Testis (tissue), 3 donors: ENCODE measurements around the gene ADAMTS18. TPM values are rescaled to one million over a fixed set of nuclear protein-coding genes. Genes with fewer than 3 reads are reported as not detected.

Source experiments
- DNase-seq: peaks from one replicate; pipeline ENCODE4 v3.0.0-alpha.2; 2019
- H3K27ac ChIP-seq, 2 donors: fragments of 200-600 bp; sonication (generic); one replicate each; pipeline ENCODE4 v1.5.1; 2019
- H3K27me3 ChIP-seq: fragments of 200-600 bp; sonication (generic); one replicate; pipeline ENCODE4 v1.5.1; 2019
- H3K36me3 ChIP-seq: fragments of 200-600 bp; sonication (generic); one replicate; pipeline ENCODE4 v1.5.1; 2017; ENCODE audit warnings: low read depth; ENCODE audit errors: missing control alignments
- H3K4me1 ChIP-seq: fragments of 200-600 bp; sonication (generic); one replicate; pipeline ENCODE4 v1.5.1; 2019
- H3K4me3 ChIP-seq, 2 donors: fragments of 200-600 bp; sonication (generic); one replicate each; pipeline ENCODE4 v1.5.1; 2017 to 2019
- H3K9me3 ChIP-seq: fragments of 200-600 bp; sonication (generic); one replicate; pipeline ENCODE4 v1.5.1; 2017
- POLR2A ChIP-seq: fragments of 450-650 bp; IDR thresholded peaks from one replicate; pipeline ENCODE4 v1.6.1; 2017; ENCODE audit warnings: antibody characterized with exemption, mild to moderate bottlenecking, moderate library complexity
- whole genome bisulfite sequencing, 2 donors: methylation state at CpG; one replicate each; pipeline ENCODE4 v1.1.5; 2018; 5-methylcytosine and 5-hydroxymethylcytosine counted together
- intact Hi-C: fragments of 100-400 bp; cut with DNase I; formaldehyde crosslinking; loops from one replicate; pipeline ENCODE4 v1.15.1; 2023; ENCODE audit warnings: low total_unique reads
- polyA plus RNA-seq: library from polyadenylated mRNA; stranded (reverse); fragments of 350-450 nt; fragmentation: Illumina TruSeq; extraction: RNeasy Lipid Tissue Mini Kit (QIAGEN cat#74804); gene quantifications from one replicate; pipeline ENCODE4 v1.2.3, GENCODE V29; 2014; ENCODE audit warnings: low read depth, low replicate concordance; ENCODE audit not compliant: insufficient read depth
- total RNA-seq, 2 donors: library from RNA; depleted of rRNA; stranded (reverse); fragments of >200 nt; gene quantifications; one replicate each; pipeline ENCODE4 v1.2.3, GENCODE V29; 2016
- TF ChIP-seq, protein P1 (sequence below), 3 experiments: fragments of 450-650 bp in 2 of 3; fragments of 200-600 bp in 1 of 3; sonication (generic) in 1 of 3; IDR thresholded peaks; one replicate each; pipeline ENCODE4 v1.5.1; 2016 to 2019; ENCODE audit warnings: antibody characterized with exemption in 3 of 3, mild to moderate bottlenecking in 2 of 3, moderate library complexity in 1 of 3

Gene ADAMTS18
- total and polyA plus RNA-seq, 3 donors from 2014 or later: 0.65 to 3.4 (median 1.1) TPM

DNA sequence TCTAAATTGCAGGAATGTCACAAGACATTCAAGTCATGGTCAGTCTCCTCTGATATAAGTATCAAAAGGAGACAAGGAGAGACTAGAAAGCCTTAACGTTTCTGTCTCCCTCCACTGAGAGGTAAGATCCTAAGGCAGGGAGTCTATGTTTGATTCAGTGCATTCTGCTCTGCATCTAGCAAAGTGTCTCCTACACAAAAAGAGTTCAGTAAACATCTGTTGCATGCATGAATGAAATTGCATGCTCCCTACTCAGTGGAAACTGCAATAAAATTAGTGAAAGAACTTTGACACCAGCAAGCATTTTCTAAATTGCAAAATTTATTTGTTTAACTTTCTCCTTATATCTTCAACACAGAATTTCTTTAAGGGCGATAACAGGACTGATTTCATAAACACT, 111.1 kb downstream of the ADAMTS18 start:
- DNase-seq: no peak
- no peaks in the 10 kb centered on the region for H3K36me3 ChIP-seq
- no peaks in the 10 kb centered on the region for H3K9me3 ChIP-seq
- 40 to 51% methylated on average over 2 of the region's 2 CpGs for WGBS, 2 donors
- H3K27ac ChIP-seq: no peak overlapping the region
- H3K27me3 ChIP-seq: no peaks in the 10 kb centered on the region
- no peak for TF ChIP-seq POLR2A
- TF ChIP-seq, protein P1, sequence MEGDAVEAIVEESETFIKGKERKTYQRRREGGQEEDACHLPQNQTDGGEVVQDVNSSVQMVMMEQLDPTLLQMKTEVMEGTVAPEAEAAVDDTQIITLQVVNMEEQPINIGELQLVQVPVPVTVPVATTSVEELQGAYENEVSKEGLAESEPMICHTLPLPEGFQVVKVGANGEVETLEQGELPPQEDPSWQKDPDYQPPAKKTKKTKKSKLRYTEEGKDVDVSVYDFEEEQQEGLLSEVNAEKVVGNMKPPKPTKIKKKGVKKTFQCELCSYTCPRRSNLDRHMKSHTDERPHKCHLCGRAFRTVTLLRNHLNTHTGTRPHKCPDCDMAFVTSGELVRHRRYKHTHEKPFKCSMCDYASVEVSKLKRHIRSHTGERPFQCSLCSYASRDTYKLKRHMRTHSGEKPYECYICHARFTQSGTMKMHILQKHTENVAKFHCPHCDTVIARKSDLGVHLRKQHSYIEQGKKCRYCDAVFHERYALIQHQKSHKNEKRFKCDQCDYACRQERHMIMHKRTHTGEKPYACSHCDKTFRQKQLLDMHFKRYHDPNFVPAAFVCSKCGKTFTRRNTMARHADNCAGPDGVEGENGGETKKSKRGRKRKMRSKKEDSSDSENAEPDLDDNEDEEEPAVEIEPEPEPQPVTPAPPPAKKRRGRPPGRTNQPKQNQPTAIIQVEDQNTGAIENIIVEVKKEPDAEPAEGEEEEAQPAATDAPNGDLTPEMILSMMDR (IDR thresholded peaks at IDR 0.05): no peak
- intact Hi-C loops: no loop called here
- no peaks in the 10 kb centered on the region for H3K4me1 ChIP-seq
- no peak overlapping the region for H3K4me3 ChIP-seq

DNA sequence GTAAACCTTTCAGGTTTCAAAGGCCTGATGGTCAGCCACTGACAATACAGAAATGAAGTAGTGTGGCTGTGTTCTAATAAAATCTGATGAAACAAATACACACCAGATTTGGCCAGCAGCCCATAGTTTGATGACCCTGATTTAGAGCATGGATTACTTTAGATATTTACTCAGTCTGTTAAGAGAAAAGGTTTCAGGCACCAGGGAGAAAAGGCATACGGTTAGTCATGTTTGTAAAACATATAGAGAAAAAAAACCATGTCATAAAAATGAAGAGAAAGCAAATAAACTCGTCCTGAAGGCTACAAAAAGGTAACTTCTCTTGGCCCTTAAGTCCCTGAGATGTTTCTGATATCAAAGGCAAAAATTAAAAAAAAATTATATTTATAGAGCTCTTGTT, 112.1 kb downstream of the ADAMTS18 start:
- Histone ChIP-seq H3K9me3 (no peaks in the 10 kb centered on the region), H3K27ac (no peak overlapping the region), H3K4me1 (no peaks in the 10 kb centered on the region), H3K27me3 (no peaks in the 10 kb centered on the region), H3K4me3 (no peak overlapping the region), H3K36me3 (no peaks in the 10 kb centered on the region)
- TF ChIP-seq POLR2A: no peak
- TF ChIP-seq, protein P1 (IDR thresholded peaks at IDR 0.05): no peak
- 50 to 57% methylated on average over 2 of the region's 2 CpGs for WGBS, 2 donors
- no peak for DNase-seq
- intact Hi-C loops: no loop called here

DNA sequence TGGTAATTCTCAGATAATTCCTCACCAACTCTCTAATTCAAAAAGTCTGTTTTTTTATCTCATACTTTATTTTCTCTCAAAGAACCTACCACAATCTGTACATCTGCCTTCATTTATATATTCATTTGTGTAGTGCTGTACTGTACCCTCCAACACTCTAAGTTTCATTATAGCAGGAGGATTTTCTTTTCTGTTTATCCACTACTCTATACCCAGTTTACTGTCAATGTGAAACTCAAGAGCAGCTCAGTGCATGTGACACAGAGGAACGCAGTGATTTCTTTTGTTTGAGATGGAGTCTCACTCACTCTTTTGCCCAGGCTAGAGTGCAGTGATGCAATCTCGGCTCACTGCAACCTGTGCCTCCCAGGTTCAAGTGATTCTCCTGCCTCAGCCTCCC, 117.8 kb downstream of the ADAMTS18 start:
- intact Hi-C loops: no loop called here
- Histone ChIP-seq H3K36me3 (no peaks in the 10 kb centered on the region), H3K4me3 (no peak overlapping the region), H3K4me1 (no peaks in the 10 kb centered on the region), H3K27ac (no peak overlapping the region), H3K27me3 (no peaks in the 10 kb centered on the region), H3K9me3 (no peaks in the 10 kb centered on the region)
- DNase-seq: no peak
- no peak for TF ChIP-seq POLR2A
- TF ChIP-seq, protein P1 (IDR thresholded peaks at IDR 0.05): no peak
- 92 to 94% methylated on average over 2 of the region's 2 CpGs for WGBS, 2 donors

DNA sequence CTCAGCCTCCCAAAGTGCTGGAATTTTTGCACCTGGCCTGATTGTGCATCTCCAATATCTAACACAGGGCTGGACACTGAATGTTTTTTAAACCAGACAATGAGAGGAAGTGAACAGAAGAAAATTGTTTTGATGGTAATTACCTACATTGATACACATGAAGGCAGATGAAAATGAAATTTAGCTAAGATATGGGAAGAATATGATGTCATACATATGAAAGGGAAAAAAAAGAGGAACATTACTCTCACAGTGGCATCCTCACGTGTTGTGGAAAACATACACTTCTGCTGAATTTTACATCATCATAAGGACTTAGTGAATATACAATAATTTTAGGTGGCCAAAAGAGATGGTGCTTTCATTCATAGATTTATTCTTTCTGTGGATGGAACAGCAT, 124.0 kb downstream of the ADAMTS18 start:
- WGBS, 2 donors: 58 to 82% methylated on average over 1 of the region's 1 CpG
- Histone ChIP-seq H3K36me3 (no peaks in the 10 kb centered on the region), H3K27me3 (no peaks in the 10 kb centered on the region), H3K4me3 (no peak overlapping the region), H3K27ac (no peak overlapping the region), H3K9me3 (no peaks in the 10 kb centered on the region), H3K4me1 (no peaks in the 10 kb centered on the region)
- TF ChIP-seq, protein P1 (IDR thresholded peaks at IDR 0.05): no peak
- no peak for TF ChIP-seq POLR2A
- intact Hi-C loops: no loop called here
- no peak for DNase-seq

DNA sequence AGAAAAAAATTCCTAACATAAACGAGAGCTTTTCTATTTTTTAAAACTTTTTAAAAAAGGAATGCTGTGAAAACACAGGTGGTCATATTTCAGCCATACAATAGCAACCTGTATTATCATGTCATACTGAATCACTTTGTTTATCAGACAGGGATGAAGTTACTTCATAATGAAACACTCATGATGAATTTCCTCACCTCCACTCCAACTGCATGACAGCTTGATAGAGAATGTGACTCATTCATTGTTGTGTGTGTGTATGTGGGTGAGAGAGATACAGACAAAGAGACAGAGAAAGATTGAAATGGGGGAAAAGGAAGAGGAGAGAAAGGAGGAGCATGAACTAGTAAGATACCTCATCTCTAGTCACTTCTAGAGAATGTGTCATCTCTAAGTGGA, 126.7 kb downstream of the ADAMTS18 start:
- Histone ChIP-seq H3K4me3 (no peak overlapping the region), H3K9me3 (no peaks in the 10 kb centered on the region), H3K27me3 (no peaks in the 10 kb centered on the region), H3K27ac (no peak overlapping the region), H3K4me1 (no peaks in the 10 kb centered on the region), H3K36me3 (no peaks in the 10 kb centered on the region)
- intact Hi-C loops: no loop called here
- 32 to 48% methylated on average over 1 of the region's 1 CpG for WGBS, 2 donors
- no peak for DNase-seq
- TF ChIP-seq, protein P1 (IDR thresholded peaks at IDR 0.05): no peak
- TF ChIP-seq POLR2A: no peak
